Stimulated activated CD4-positive, alpha-beta T cell treated with anti-CD3 and anti-CD28 coated beads, Interleukin-4, amount 100 ng/mL, for 1 hour (primary cell): Measurements from ENCODE around the gene GRIN1.

ENCODE experiments used
- DNase-seq: peaks from one replicate; pipeline ENCODE4 v3.0.0-alpha.2; 2020

Gene GRIN1

DNA sequence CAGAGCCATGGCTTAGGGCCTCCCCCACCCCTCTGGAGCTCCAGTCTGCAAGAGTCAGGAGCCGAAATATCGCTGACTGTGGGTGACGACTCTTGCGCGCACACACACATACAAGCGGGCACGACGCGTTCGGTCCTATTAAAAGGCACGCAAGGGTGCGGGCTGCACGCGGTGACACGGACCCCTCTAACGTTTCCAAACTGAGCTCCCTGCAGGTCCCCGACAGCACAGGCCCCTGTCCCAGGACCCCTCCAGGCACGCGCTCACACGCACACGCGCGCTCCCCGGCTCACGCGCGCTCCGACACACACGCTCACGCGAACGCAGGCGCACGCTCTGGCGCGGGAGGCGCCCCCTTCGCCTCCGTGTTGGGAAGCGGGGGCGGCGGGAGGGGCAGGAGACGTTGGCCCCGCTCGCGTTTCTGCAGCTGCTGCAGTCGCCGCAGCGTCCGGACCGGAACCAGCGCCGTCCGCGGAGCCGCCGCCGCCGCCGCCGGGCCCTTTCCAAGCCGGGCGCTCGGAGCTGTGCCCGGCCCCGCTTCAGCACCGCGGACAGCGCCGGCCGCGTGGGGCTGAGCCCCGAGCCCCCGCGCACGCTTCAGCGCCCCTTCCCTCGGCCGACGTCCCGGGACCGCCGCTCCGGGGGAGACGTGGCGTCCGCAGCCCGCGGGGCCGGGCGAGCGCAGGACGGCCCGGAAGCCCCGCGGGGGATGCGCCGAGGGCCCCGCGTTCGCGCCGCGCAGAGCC, at the start of gene GRIN1:
GRIN1 (plus strand) TSS at position 433 of the 746 bp plus-strand sequence. CDS start 333 bp downstream, outside the sequence.
- DNase-seq: peak; percentile 40

DNA sequence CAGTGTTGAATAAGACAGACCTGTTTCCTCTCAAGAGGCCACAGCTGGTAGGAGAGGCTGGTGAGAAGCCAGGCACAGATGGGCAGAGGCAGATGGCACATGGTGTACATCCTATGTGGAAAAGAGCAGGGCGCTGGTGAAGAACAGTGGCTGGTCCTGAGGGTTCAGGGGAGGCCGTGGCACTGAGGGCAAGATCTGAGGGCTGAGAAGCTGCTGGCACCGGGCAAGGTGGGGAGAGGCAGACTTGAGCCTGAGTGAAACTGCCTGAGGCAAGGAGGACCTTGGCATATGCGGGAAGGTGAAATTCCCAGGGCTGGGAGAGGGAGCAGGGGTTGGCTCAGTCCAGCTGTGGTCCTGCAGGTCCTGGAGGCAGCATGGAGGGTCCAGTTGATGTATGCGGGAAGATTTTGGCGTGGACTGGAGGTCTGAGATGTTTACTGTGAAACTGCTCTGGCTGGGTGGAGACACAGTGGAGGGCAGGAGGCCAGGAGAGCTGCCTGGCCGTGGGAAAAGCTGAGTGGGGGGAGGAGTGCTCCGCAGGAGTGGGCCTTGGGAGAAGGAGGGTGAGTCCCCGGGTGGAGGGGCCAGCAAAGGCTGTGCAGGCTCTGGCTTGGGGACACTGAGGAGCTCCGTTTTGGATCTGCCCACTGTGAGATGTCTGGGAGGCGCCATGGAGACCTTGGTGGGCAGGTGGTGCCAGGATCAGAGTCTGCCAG, 49.6 kb upstream of the GRIN1 start:
- no peak for DNase-seq

DNA sequence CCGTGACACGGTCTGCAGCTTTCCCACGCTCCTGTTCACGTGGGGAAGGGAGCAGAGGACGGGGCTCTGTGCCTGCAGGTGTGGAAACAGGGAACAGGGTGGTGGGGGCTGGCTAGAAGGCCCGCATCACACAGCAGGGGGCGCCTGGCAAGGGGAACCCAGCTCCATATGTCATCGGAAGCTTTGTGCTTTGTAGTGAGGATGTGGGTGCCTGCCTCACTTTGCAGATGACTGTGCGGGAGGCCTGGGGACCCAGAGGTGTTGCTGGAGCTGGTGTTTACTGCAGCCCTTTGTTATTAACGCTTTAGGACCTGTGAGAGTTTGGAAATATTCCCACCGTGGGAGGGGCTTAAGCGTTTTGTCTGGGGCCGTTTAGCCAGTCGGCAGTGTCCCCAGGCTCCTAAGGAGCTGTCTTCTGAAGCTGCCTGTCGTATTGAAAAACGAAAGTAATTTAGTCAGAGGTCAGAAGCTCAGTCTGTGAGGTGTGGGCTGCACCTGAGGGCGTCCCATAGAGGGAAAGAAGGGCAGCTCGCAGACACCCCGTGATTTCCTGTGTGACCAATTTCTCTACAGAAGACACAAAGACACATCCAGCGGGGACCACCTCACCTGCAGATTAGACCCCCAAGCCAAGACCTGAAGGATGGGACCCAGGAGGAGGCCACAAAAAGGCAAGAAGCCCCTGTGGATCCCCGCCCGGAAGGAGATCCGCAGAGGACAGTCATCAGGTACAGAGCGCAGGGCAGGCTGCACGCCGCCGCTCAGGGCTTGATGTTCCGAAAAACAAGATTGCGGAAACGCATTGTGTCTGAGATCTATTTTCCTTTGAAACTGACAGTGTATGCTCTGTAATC, 43.1 kb upstream of the GRIN1 start:
- peak; percentile 83 for DNase-seq

DNA sequence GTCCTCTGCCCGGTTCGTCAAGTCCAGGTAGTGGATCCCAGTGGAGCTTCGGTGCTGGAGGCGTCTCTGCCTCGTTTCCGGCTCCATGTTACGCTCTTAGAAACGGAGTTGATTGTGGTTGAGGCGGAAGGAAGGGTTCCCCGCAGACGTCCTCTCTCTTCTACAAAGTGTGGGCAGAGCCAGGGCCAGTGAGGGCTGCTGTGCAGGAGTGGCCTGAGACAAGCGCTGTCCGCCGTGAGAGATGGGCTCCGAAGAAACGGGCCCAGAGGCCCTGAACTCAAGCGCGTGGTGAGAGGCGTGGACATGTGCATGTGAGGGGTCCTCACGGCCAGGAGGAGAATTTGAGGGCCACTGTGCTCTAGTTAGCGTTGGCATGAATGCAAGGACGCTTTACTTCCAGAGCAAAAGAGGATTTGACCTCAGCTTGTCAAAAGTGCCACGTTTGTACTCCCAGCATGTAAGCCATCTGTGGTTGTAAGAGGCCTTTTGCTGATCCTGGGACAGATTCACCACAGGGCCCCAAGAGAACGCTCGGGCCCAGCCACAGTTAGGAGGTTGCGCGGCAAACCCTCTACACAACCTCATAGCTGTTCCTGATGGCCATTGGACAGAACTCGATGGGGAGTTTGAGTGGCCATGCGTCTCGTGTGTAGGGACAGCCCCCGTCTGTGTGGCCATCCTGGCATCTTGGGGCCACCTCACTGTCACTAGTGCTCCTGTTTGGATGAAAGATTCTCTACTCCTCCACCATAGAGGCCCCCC, 42.0 kb upstream of the GRIN1 start:
- no peak for DNase-seq

DNA sequence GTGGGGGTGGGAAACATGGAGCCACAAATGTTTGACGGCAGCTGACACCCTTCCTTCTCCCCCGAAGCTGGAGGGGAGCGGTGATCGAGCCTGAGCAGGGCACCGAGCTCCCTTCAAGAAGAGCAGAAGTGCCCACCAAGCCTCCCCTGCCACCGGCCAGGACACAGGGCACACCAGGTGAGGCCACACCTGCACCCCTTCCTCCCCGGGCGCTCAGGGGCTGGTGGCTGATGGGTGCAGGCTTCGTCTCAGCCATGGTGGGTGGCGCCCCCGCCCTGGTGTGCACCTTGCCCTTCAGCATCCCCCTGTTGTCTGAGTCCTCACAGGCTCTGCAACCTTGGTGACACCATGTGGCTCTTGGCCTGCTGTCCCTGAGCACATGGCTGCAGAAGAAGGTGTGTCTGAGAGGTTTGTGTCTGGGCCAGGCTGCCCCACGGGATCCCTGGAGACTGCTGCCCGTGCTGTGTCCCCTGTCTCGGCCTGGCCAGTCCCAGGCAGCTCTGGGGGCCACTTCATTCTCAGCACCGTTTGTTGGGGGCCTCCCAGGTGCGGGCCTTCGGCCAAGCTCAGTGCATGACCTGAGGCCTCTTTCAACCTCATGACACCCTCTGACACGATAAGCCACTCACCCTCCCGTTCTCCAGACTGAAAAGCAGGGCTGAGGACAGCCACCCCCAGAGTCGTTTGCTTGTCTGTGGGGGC, 41.0 kb upstream of the GRIN1 start:
- no peak for DNase-seq

DNA sequence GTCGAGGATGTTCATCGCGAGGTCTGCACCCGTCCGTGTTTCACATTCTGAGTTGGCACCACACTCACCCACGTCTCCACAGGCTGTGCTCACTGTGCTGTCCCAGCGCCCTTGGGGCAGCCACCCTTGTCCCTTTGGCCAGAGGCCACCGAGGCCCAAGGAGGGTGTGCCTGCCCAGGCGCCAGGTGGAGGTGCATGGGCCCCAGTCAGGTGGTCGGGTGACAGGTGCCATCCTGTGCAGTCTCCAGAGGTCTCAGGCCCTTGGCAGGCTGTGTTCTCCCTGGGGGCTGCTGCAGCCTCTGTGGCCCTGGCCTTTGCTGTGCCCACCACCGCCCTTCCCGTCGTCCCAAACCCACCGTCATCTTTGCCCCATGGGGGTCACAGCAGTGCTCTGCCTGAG, 39.7 kb upstream of the GRIN1 start:
- no peak for DNase-seq

DNA sequence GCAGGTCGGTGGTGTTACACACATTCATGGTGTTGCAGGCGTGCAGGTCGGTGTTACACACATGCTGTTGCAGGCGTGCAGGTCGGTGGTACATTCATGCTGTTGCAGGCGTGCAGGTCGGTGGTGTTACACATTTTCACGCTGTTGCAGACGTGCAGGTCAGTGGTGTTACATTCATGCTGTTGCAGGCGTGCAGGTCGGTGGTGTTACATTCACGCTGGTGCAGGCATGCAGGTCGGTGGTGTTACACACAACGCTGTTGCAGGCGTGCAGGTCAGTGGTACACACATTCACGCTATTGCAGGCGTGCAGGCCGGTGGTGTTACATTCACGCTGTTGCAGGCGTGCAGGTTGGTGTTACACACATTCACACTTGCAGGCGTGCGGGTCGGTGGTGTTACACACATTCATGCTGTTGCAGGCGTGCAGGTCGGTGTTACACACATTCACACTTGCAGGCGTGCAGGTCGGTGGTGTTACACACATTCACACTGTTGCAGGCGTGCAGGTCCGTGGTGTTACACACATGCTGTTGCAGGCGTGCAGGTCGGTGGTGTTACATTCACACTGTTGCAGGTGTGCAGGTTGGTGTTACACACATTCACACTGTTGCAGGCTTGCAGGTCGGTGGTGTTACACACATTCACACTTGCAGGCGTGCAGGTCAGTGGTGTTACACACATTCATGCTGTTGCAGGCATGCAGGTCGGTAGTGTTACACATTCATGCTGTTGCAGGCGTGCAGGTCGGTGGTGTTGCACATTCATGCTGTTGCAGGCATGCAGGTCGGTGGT, 35.6 kb upstream of the GRIN1 start:
- no peak for DNase-seq

DNA sequence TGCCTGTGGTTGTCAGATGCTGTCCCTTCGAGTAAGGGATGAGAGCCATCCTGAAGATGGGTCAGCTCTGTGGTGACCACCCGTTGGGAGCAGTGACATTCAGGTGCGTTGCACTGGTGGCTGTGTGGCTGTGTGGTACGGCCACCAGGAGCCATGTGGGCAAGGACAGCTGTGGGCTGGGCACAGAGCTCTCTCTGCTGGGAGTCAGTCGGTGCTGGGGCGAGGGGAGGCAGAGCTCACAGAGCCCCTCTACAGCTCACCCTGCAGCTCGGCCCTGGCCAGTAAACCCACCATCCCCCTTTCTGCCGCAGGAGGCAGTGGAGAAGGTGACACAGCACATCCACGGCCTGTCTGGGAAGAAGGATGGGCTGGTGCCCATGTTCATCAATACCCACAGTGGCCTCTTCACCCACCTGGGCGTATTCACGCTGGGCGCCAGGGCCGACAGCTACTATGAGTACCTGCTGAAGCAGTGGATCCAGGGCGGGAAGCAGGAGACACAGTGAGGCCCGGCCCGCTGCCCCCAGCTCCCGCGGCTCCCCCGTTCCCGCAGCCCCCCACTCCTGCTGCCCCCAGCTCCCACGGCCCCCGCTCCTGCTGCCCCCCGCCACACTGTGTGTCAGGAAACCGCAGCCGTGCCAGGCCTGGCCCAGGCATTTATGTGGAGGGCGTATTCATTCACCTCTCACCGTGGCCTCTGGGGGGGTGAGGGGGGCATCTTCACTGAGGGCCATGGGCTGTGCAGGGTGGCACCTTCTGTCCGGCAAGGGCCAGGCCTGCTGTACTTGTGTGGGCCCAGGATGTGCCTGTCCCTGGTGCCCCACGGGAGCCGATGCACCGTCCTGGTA, 32.9 kb upstream of the GRIN1 start:
- no peak for DNase-seq

DNA sequence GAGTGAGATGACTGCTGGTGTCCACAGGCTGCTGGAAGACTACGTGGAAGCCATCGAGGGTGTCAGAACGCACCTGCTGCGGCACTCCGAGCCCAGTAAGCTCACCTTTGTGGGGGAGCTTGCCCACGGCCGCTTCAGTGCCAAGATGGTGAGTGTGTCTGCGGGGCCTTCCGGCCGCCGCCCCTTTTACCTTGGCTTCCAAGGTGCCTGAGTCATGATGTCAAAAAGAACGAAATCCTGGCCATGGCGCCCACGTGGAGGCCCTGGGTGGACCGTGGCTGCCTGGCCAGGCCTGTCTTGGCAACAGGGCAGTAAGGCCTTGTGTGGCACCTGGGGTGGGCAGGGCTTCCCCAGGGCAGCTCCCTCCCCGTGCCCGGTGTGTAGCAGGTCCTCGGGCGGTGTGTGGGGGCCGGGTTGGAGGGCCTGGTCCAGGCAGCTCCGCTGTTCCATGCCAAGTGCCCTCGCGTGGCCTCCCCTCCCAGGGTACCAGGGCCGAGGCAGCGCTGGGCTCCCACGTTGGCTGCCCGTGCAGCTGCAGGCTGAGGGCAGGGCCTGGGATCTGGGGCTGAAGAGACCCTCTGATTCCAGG, 32.2 kb upstream of the GRIN1 start:
- DNase-seq: no peak

DNA sequence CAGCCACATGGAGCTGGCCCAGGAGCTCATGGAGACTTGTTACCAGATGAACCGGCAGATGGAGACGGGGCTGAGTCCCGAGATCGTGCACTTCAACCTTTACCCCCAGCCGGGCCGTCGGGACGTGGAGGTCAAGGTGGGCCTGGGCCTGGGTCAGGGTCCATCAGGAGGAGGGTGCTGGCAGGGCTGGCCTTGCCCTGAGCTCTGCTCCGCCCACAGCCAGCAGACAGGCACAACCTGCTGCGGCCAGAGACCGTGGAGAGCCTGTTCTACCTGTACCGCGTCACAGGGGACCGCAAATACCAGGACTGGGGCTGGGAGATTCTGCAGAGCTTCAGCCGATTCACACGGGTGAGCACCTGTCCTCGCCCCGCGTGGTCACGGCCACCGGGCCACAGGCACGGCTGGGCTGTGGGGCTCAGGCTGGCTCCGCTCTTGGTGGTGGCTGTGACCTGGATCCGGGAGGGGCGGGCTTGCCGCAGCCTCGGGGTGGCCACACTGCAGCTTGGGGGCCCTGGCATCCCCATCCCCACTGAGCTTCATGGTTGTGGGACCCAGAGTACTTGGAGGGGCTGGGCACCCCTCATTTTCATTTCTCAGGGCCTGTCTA, 31.5 kb upstream of the GRIN1 start:
- DNase-seq: no peak

DNA sequence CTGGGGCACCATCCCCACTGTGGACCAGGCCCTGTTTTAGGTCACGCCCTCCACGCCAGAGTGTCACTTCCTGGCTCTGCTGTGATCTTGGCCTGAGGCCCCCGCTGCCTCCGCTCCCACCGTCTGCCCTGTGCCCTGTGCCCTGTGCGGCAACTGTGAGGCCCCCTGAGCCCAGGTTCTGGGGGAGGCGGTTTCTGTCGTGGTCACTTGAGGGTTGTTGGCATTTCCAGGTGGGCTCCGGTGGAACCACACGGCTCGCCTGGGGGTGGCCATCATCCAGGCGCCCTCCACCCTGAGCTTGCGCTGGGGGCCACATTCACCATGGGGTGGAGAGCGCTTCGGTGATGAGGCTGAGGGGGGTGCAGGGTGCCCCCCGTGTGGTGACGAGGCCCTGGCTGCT, 31.0 kb upstream of the GRIN1 start:
- no peak for DNase-seq

DNA sequence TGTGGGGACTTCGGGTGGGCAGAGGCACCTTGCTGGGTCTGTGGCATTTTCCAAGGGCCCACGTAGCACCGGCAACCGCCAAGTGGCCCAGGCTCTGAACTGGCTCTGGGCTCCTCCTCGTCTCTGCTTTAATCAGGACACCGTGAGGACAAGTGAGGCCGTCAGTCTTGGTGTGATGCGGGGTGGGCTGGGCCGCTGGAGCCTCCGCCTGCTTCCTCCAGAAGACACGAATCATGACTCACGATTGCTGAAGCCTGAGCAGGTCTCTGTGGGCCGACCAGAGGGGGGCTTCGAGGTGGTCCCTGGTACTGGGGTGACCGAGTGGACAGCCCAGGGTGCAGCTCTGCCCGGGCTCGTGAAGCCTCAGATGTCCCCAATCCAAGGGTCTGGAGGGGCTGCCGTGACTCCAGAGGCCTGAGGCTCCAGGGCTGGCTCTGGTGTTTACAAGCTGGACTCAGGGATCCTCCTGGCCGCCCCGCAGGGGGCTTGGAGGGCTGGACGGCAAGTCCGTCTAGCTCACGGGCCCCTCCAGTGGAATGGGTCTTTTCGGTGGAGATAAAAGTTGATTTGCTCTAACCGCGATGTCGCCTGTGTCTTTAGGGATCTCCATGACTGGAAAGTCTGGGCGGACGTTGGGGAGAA, 30.2 kb upstream of the GRIN1 start:
- DNase-seq: no peak

DNA sequence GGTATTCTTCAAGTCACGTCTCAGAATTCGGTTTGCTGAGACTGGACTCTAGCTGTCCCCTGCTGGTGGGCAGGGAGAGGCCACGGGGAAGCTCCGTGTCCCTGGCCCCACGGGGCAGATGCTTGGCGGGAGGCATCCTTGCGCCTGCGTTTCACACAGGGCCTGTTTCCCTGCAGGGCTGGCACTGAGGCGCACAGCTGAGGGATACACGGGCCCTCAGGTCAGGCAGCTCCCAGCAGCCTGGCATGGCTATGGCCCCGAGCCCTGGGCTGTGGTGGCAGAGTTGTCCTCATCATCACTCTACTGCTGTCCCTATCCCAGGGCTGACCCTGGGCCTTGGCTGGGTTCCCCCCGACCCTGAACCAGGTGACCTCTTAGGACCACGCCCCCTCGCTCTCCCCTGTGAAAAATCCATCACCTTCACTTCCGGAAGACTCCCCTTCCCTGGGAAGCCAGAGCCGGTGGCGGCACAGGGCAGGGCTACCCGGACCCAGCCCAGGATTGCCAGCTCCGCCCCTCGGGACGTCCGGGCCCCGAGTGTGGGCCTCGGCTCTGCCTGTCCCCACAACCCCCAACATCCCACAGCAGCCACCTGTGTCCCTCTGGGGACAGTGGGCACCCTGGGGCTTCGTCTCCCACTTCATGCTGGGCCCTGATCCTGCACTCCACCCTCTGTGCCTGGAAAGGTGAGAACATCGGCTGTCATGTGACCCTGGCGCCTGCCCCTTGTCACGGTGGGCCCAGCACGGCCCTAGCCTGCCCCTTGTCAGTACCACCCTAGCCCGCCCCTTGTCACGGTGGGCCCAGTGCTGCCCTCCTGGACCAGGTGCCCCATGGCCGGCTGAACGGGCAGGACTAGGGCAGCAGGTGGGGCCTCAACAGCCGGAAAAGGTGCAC, 29.5 kb upstream of the GRIN1 start:
- DNase-seq: no peak

DNA sequence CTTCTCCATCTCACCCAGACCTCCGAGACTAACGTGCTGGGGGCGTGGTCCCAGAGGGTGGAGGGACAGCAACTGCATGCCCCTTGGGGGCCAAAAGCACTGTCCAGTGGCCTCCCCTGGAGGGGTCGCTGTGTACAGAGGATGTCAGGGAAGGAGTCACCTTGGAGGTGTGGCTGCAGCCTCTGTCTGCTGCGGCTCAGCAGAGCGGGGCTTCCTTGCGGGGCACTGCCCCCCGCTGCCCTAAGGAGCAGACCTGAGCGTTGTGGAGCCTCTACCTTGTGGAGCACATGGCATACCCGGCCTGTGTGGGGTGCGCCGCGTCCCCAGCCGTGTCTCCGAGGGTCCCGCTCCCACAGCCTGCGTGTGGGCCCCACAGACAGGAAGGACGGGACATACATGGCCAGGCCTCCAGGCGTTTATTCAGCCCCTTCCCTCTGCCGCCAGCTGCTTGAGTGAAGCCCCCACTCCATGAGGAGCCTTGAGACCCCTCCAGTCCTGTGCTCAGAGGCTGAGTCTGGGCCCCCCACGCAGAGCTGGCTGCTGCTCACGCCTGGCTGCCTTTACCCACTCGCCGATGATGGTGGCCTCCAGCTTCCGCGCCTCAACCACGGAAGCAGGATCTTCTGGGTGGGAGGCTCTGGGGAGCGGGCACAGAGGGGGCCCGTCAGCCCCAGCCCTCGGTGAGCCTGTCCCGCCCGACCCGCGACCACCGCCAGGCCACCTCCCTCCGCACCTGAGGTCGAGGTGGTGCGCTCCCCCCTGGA, 28.6 kb upstream of the GRIN1 start:
- no peak for DNase-seq

DNA sequence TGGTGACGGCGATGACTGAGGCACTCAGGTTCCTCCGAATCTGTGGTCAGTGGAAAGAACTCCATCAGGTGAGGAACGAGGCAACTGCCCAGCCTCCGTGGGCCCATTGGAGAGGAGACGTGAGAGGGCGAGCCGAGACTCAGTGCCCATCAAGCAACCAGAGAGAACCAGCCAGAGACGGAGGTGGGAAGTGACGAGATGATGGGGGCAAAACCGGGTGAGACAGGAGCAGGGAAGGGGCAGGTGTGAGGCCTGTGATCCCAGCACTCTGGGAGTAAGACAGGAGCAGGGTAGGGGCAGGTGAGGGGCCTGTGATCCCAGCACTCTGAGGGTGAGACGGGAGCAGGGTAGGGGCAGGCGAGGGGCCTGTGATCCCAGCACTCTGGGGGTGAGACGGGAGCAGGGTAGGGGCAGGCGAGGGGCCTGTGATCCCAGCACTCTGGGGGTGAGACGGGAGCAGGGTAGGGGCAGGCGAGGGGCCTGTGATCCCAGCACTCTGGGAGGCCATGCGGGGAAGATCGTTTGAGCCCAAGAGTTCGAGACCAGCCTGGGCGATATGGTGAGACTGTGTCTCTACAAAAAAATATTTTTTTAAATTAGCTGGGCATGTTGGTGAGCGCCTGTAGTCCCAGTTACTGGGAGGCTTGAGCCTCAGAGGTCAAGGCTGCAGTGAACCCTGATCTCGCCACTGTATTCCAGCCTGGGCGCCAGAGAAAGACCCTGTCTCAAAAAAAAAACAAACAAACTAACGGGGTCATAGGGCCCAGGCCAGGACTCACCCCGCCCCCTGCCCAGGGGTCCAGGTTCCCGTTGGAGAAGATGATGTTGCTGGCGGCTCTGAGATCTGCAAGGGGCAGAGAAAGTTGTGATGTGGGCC, 27.8 kb upstream of the GRIN1 start:
- DNase-seq: no peak
